ENCODE data around the gene LSM7.

Gene LSM7

GRCh38 chr19:2290441-2291184 lies 37.8 kb downstream of the LSM7 start:
- H3K27ac ChIP-seq (ENCODE audit: low read depth, low read length): no peak overlapping the region
- peaks cover 9 to 20% of the 10 kb centered on the region in 2 experiments for H3K4me1 ChIP-seq (ENCODE audit: control insufficient read depth in 1 of 2, insufficient read depth in 2 of 2, low read length in 2 of 2)
- H3K4ac ChIP-seq (ENCODE audit: low read depth, low read length): no peak overlapping the region
- no peaks in the 10 kb centered on the region for H3K79me2 ChIP-seq (ENCODE audit: control insufficient read depth, insufficient read depth, low read length, poor library complexity)
- H4K91ac ChIP-seq (ENCODE audit: low read depth, low read length): no peak overlapping the region
- H2BK12ac ChIP-seq (ENCODE audit: low read length): no peak overlapping the region
- H4K12ac ChIP-seq (ENCODE audit: low read depth, low read length): no peak overlapping the region
- H2AK5ac ChIP-seq (ENCODE audit: low read length): no peak overlapping the region
- no peak overlapping the region for H3K14ac ChIP-seq (ENCODE audit: low read length)
- H3K9ac ChIP-seq (ENCODE audit: low read length): no peak overlapping the region
- H3K4me3 ChIP-seq (ENCODE audit: low read depth, low read length): peak overlapping the region; percentile 3
- no peak overlapping the region for H2BK120ac ChIP-seq (ENCODE audit: insufficient read depth, low read length, poor library complexity)
- no CpG with 5 or more reads among the region's 82 CpGs for WGBS (ENCODE audit: extremely low coverage, insufficient coverage, insufficient read length)
- no peaks in the 10 kb centered on the region for H3K79me1 ChIP-seq (ENCODE audit: low read length)
- no peak overlapping the region for H3K18ac ChIP-seq (ENCODE audit: low read length)
- peak overlapping the region; percentile 57 for H3K4me2 ChIP-seq (ENCODE audit: low read length)
- peaks cover 49% of the 10 kb centered on the region for H3K27me3 ChIP-seq (ENCODE audit: insufficient read depth, low read length)
- no peak overlapping the region for H2BK5ac ChIP-seq (ENCODE audit: low read depth, low read length, poor library complexity)
- H3K9me3 ChIP-seq (ENCODE audit: insufficient read depth, low read depth, low read length): peaks cover 24% of the 10 kb centered on the region
- no peak overlapping the region for H2AFZ ChIP-seq (ENCODE audit: insufficient read depth, low read length, poor library complexity)
- no peak overlapping the region for H4K8ac ChIP-seq (ENCODE audit: low read depth, low read length)
- no peaks in the 10 kb centered on the region for H3K36me3 ChIP-seq (ENCODE audit: control insufficient read depth in 1 of 2, insufficient read depth in 2 of 2, low read length in 2 of 2)
- peak in 1 of 2 donors; percentile 59 for DNase-seq
- no peak overlapping the region for H3K23ac ChIP-seq (ENCODE audit: low read length)

- H2BK5ac ChIP-seq (ENCODE audit: low read depth, low read length, poor library complexity): no peak overlapping the region
- no peak overlapping the region for H2AK5ac ChIP-seq (ENCODE audit: low read length)
- H3K9ac ChIP-seq (ENCODE audit: low read length): no peak overlapping the region
- H3K36me3 ChIP-seq (ENCODE audit: control insufficient read depth in 1 of 2, insufficient read depth in 2 of 2, low read length in 2 of 2): no peaks in the 10 kb centered on the region
- H3K27ac ChIP-seq (ENCODE audit: low read depth, low read length): no peak overlapping the region
- peaks cover 24% of the 10 kb centered on the region for H3K9me3 ChIP-seq (ENCODE audit: insufficient read depth, low read depth, low read length)
- peak in 1 of 2 donors; percentile 26 for DNase-seq
- no peak overlapping the region for H4K8ac ChIP-seq (ENCODE audit: low read depth, low read length)
- no peak overlapping the region for H4K12ac ChIP-seq (ENCODE audit: low read depth, low read length)
- peaks cover 9 to 20% of the 10 kb centered on the region in 2 experiments for H3K4me1 ChIP-seq (ENCODE audit: control insufficient read depth in 1 of 2, insufficient read depth in 2 of 2, low read length in 2 of 2)
- peak overlapping the region; percentile 57 for H3K4me2 ChIP-seq (ENCODE audit: low read length)
- no peak overlapping the region for H2BK120ac ChIP-seq (ENCODE audit: insufficient read depth, low read length, poor library complexity)
- no peak overlapping the region for H2BK12ac ChIP-seq (ENCODE audit: low read length)
- H3K4me3 ChIP-seq (ENCODE audit: low read depth, low read length): no peak overlapping the region
- H3K4ac ChIP-seq (ENCODE audit: low read depth, low read length): no peak overlapping the region
- H3K14ac ChIP-seq (ENCODE audit: low read length): no peak overlapping the region
- H3K79me2 ChIP-seq (ENCODE audit: control insufficient read depth, insufficient read depth, low read length, poor library complexity): no peaks in the 10 kb centered on the region
- no peak overlapping the region for H4K91ac ChIP-seq (ENCODE audit: low read depth, low read length)
- H3K79me1 ChIP-seq (ENCODE audit: low read length): no peaks in the 10 kb centered on the region
- H2AFZ ChIP-seq (ENCODE audit: insufficient read depth, low read length, poor library complexity): no peak overlapping the region
- peaks cover 49% of the 10 kb centered on the region for H3K27me3 ChIP-seq (ENCODE audit: insufficient read depth, low read length)
- H3K23ac ChIP-seq (ENCODE audit: low read length): no peak overlapping the region
- WGBS (ENCODE audit: extremely low coverage, insufficient coverage, insufficient read length): no CpG with 5 or more reads among the region's 74 CpGs
- H3K18ac ChIP-seq (ENCODE audit: low read length): no peak overlapping the region
Measured at GRCh38 chr19:2289714-2290435, 38.5 kb downstream of the LSM7 start.

DNA sequence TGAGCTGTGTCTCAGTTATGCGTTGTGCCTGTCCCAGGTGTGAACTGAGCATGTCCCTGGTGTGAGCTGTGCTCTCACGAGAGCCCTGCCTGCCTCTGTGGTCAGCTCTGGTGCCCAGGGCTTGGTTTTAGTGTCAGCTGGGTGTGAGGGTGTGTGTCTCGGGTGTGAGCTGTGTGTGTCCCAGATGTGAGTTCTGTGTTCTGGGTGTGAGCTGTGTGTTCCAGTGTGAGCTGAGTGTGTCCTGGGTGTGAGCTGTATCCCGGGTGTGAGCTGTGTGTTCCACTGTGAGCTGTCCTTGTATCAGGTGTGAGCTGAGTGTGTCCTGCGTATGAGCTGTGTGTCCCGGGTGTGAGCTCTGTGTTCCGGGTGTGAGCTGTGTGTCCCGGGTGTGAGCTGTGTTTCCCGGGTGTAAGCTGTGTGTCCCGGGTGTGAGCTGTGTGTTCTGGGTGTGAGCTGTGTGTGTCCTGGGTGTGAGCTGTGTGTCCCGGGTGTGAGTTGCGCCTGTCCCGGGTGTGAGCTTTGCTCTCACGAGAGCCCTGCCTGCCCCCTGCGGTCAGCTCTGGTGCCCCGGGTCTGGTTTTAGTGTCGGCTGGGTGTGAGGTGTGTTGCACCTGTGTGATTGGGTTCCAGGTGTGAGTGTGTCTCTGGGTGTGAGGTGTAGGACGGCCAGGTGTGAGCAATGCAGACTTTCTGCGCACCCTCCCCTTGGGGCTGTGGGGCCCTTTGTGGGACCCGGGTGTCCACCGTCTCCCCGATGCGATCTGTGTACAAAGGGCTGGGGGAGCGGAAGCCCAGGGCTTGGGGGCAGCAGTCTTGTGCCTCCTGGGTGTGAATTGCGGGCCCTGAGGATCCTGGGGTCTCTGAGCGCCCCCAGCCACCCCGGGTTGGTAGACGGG lies 39.3 kb downstream of the LSM7 start:
- Histone ChIP-seq H3K14ac (ENCODE audit: low read length) (no peak overlapping the region), H4K12ac (ENCODE audit: low read depth, low read length) (no peak overlapping the region), H2BK5ac (ENCODE audit: low read depth, low read length, poor library complexity) (no peak overlapping the region), H3K27ac (ENCODE audit: low read depth, low read length) (no peak overlapping the region), H3K9me3 (ENCODE audit: insufficient read depth, low read depth, low read length) (peaks cover 24% of the 10 kb centered on the region), H3K79me1 (ENCODE audit: low read length) (no peaks in the 10 kb centered on the region), H3K4me3 (ENCODE audit: low read depth, low read length) (no peak overlapping the region), H3K27me3 (ENCODE audit: insufficient read depth, low read length) (peaks cover 49% of the 10 kb centered on the region), H2AK5ac (ENCODE audit: low read length) (no peak overlapping the region), H3K36me3 (ENCODE audit: control insufficient read depth in 1 of 2, insufficient read depth in 2 of 2, low read length in 2 of 2) (no peaks in the 10 kb centered on the region), H3K4ac (ENCODE audit: low read depth, low read length) (no peak overlapping the region), H3K79me2 (ENCODE audit: control insufficient read depth, insufficient read depth, low read length, poor library complexity) (no peaks in the 10 kb centered on the region), H2BK12ac (ENCODE audit: low read length) (no peak overlapping the region), H3K9ac (ENCODE audit: low read length) (no peak overlapping the region), H3K23ac (ENCODE audit: low read length) (no peak overlapping the region), H3K18ac (ENCODE audit: low read length) (no peak overlapping the region), H3K4me2 (ENCODE audit: low read length) (no peak overlapping the region), H3K4me1 (ENCODE audit: control insufficient read depth in 1 of 2, insufficient read depth in 2 of 2, low read length in 2 of 2) (peaks cover 9 to 20% of the 10 kb centered on the region in 2 experiments), H4K91ac (ENCODE audit: low read depth, low read length) (no peak overlapping the region), H2AFZ (ENCODE audit: insufficient read depth, low read length, poor library complexity) (no peak overlapping the region), H4K8ac (ENCODE audit: low read depth, low read length) (no peak overlapping the region), H2BK120ac (ENCODE audit: insufficient read depth, low read length, poor library complexity) (no peak overlapping the region)
- WGBS (ENCODE audit: extremely low coverage, insufficient coverage, insufficient read length): no CpG with 5 or more reads among the region's 28 CpGs
- DNase-seq: no peak

DNA sequence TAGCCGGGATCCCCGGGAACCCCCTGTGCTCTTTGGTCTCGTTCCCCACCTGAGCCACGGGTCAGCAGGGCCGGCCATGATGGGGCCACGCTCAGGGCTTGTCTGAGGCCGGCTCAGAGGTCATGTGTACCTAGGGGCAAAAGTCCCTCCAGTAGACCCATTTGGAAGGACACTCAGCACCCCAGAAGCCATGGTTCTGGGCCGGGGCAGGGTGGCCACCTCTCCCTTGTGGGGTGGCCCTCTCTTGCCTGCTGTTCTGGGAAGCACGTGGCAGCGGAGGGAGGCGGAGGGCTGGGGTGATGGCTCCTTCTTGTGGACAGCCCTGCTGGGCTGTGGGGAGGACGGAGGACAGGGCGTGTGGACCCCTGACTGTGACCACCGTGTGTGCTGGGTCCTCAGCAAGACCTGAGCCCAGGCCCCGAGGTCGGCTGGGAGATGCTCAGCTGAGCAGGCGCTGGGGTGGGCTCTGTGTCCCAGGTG lies 40.0 kb downstream of the LSM7 start:
- Histone ChIP-seq H3K9me3 (ENCODE audit: insufficient read depth, low read depth, low read length) (peaks cover 20% of the 10 kb centered on the region), H2AFZ (ENCODE audit: insufficient read depth, low read length, poor library complexity) (no peak overlapping the region), H4K91ac (ENCODE audit: low read depth, low read length) (no peak overlapping the region), H3K27me3 (ENCODE audit: insufficient read depth, low read length) (peaks cover 49% of the 10 kb centered on the region), H3K79me1 (ENCODE audit: low read length) (no peaks in the 10 kb centered on the region), H3K4me2 (ENCODE audit: low read length) (no peak overlapping the region), H2AK5ac (ENCODE audit: low read length) (no peak overlapping the region), H3K9ac (ENCODE audit: low read length) (no peak overlapping the region), H3K18ac (ENCODE audit: low read length) (no peak overlapping the region), H3K4me3 (ENCODE audit: low read depth, low read length) (no peak overlapping the region), H4K12ac (ENCODE audit: low read depth, low read length) (no peak overlapping the region), H3K14ac (ENCODE audit: low read length) (no peak overlapping the region), H3K23ac (ENCODE audit: low read length) (no peak overlapping the region), H3K79me2 (ENCODE audit: control insufficient read depth, insufficient read depth, low read length, poor library complexity) (no peaks in the 10 kb centered on the region), H2BK120ac (ENCODE audit: insufficient read depth, low read length, poor library complexity) (no peak overlapping the region), H2BK12ac (ENCODE audit: low read length) (no peak overlapping the region), H3K4ac (ENCODE audit: low read depth, low read length) (no peak overlapping the region), H3K27ac (ENCODE audit: low read depth, low read length) (no peak overlapping the region), H4K8ac (ENCODE audit: low read depth, low read length) (no peak overlapping the region), H2BK5ac (ENCODE audit: low read depth, low read length, poor library complexity) (no peak overlapping the region), H3K36me3 (ENCODE audit: control insufficient read depth in 1 of 2, insufficient read depth in 2 of 2, low read length in 2 of 2) (no peaks in the 10 kb centered on the region), H3K4me1 (ENCODE audit: control insufficient read depth in 1 of 2, insufficient read depth in 2 of 2, low read length in 2 of 2) (peaks cover 9 to 20% of the 10 kb centered on the region in 2 experiments)
- WGBS (ENCODE audit: extremely low coverage, insufficient coverage, insufficient read length): no CpG with 5 or more reads among the region's 17 CpGs
- DNase-seq: no peak

All from trophoblast cell (in vitro differentiated cells and primary cell).